H9 (cell line): ENCODE data around the gene NDC1. TPM values are rescaled to one million over a fixed set of nuclear protein-coding genes. Genes with fewer than 3 reads are reported as not detected.

ENCODE experiments used
- DNase-seq: peaks from one replicate; pipeline ENCODE4 v3.0.0-alpha.2; 2017
- H2AFZ ChIP-seq: one replicate; pipeline ENCODE4 v1.6.1; 2013; ENCODE audit warnings: mild to moderate bottlenecking, low read length, control low read depth, moderate library complexity
- H2AK5ac ChIP-seq: 2 replicates; pipeline ENCODE4 v1.6.1; 2013; ENCODE audit warnings: low read length, control low read depth, mixed read lengths; ENCODE audit not compliant: insufficient read length
- H2BK120ac ChIP-seq: one replicate; pipeline ENCODE4 v1.6.1; 2013; ENCODE audit warnings: low read depth, mild to moderate bottlenecking, low read length, control low read depth, inconsistent platforms; ENCODE audit not compliant: poor library complexity, severe bottlenecking
- H2BK12ac ChIP-seq: 2 replicates; pipeline ENCODE4 v1.6.1; 2013; ENCODE audit warnings: low read length, control low read depth, mixed read lengths, low read depth; ENCODE audit not compliant: insufficient read length
- H2BK15ac ChIP-seq: 2 replicates; pipeline ENCODE4 v1.6.1; 2013; ENCODE audit warnings: low read depth, low read length, control low read depth
- H2BK20ac ChIP-seq: one replicate; pipeline ENCODE4 v1.6.1; 2013; ENCODE audit warnings: low read depth, mild to moderate bottlenecking, low read length, control low read depth, inconsistent platforms; ENCODE audit not compliant: poor library complexity, severe bottlenecking
- H2BK5ac ChIP-seq: 2 replicates; pipeline ENCODE4 v1.6.1; 2013; ENCODE audit warnings: low read length, control low read depth, mixed read lengths; ENCODE audit not compliant: insufficient read length
- H3K14ac ChIP-seq: 2 replicates; pipeline ENCODE4 v1.6.1; 2013; ENCODE audit warnings: low read length, control low read depth; ENCODE audit not compliant: insufficient read depth
- H3K18ac ChIP-seq: 2 replicates; pipeline ENCODE4 v1.6.1; 2013; ENCODE audit warnings: low read depth, mild to moderate bottlenecking, mixed read lengths, low read length, control low read depth; ENCODE audit not compliant: insufficient read length
- H3K23ac ChIP-seq: 2 replicates; pipeline ENCODE4 v1.6.1; 2013; ENCODE audit warnings: low read length, control low read depth, mixed read lengths, low read depth; ENCODE audit not compliant: insufficient read length
- H3K23me2 ChIP-seq: 2 replicates; pipeline ENCODE4 v1.6.1; 2013; ENCODE audit warnings: low read depth, mild to moderate bottlenecking, mixed read lengths, low read length, control low read depth; ENCODE audit not compliant: insufficient read length, poor library complexity, severe bottlenecking
- H3K27ac ChIP-seq: 2 replicates; pipeline ENCODE4 v1.5.1; 2013; ENCODE audit warnings: low read length, control low read depth, mixed read lengths, low read depth; ENCODE audit not compliant: insufficient read length
- H3K27me3 ChIP-seq: 2 replicates; pipeline ENCODE4 v1.6.1; 2013; ENCODE audit warnings: low read length, control low read depth, inconsistent platforms; ENCODE audit not compliant: insufficient read depth
- H3K4ac ChIP-seq: 2 replicates; pipeline ENCODE4 v1.6.1; 2013; ENCODE audit warnings: low read depth, mild to moderate bottlenecking, control low read depth, inconsistent platforms, low read length, moderate library complexity
- H3K4me1 ChIP-seq: 2 replicates; pipeline ENCODE4 v1.6.1; 2013; ENCODE audit warnings: low read length, control low read depth, inconsistent platforms; ENCODE audit not compliant: insufficient read depth
- H3K4me2 ChIP-seq: 2 replicates; pipeline ENCODE4 v1.6.1; 2013; ENCODE audit warnings: low read length, control low read depth, mixed read lengths; ENCODE audit not compliant: insufficient read length, insufficient read depth
- H3K56ac ChIP-seq: 2 replicates; pipeline ENCODE4 v1.6.1; 2013; ENCODE audit warnings: low read depth, mild to moderate bottlenecking, mixed read lengths, low read length, control low read depth; ENCODE audit not compliant: insufficient read length
- H3K79me1 ChIP-seq: 2 replicates; pipeline ENCODE4 v1.6.1; 2013; ENCODE audit warnings: low read depth, mild to moderate bottlenecking, moderate library complexity, low read length, control low read depth, inconsistent platforms; ENCODE audit not compliant: insufficient read depth, poor library complexity, severe bottlenecking
- H3K79me2 ChIP-seq: 2 replicates; pipeline ENCODE4 v1.6.1; 2013; ENCODE audit warnings: low read length, control low read depth, inconsistent platforms; ENCODE audit not compliant: insufficient read depth
- H3K9ac ChIP-seq: 2 replicates; pipeline ENCODE4 v1.6.1; 2013; ENCODE audit warnings: low read length, control low read depth, mixed read lengths; ENCODE audit not compliant: insufficient read length; ENCODE audit errors: extremely low read depth
- H3K9me3 ChIP-seq: one replicate; pipeline ENCODE4 v1.6.1; 2013; ENCODE audit warnings: low read depth, low read length, inconsistent platforms; ENCODE audit not compliant: control insufficient read depth
- H3T11ph ChIP-seq: one replicate; pipeline ENCODE4 v1.6.1; 2013; ENCODE audit warnings: mild to moderate bottlenecking, low read length, control low read depth, inconsistent platforms
- H4K20me1 ChIP-seq: one replicate; pipeline ENCODE4 v1.6.1; 2013; ENCODE audit not compliant: control insufficient read depth, insufficient read length, insufficient read depth
- H4K5ac ChIP-seq: 2 replicates; pipeline ENCODE4 v1.6.1; 2013; ENCODE audit warnings: low read depth, mild to moderate bottlenecking, mixed read lengths, low read length, control low read depth; ENCODE audit not compliant: insufficient read length
- H4K8ac ChIP-seq: replicated peaks from 2 replicates; pipeline ENCODE4 v1.6.1; 2013; ENCODE audit warnings: low read length, control low read depth, mixed read lengths, low read depth; ENCODE audit not compliant: insufficient read length
- H4K91ac ChIP-seq: 2 replicates; pipeline ENCODE4 v1.6.1; 2013; ENCODE audit warnings: low read depth, mild to moderate bottlenecking, moderate library complexity, mixed read lengths, low read length, control low read depth; ENCODE audit not compliant: insufficient read length
- H3K27ac Mint-ChIP-seq, 3 experiments: 2 replicates in 2 of 3; 3 replicates in 1 of 3; pipeline ENCODE4 v1.8.0; 2020 to 2021; ENCODE audit warnings: mixed read lengths in 3 of 3, mild to moderate bottlenecking in 1 of 3, moderate library complexity in 1 of 3
- H3K27me3 Mint-ChIP-seq: 2 replicates; pipeline ENCODE4 v1.8.0; 2021; ENCODE audit warnings: low read depth, mild to moderate bottlenecking, moderate library complexity, mixed read lengths
- H3K36me3 Mint-ChIP-seq, 3 experiments: 2 replicates in 2 of 3; 3 replicates in 1 of 3; pipeline ENCODE4 v1.8.0; 2020 to 2021; ENCODE audit warnings: low read depth in 3 of 3, mixed read lengths in 3 of 3; ENCODE audit not compliant: insufficient read depth in 1 of 3
- H3K4me1 Mint-ChIP-seq, 2 experiments: 2 replicates each; pipeline ENCODE4 v1.8.0; 2020; ENCODE audit warnings: mixed read lengths in 2 of 2
- H3K4me3 Mint-ChIP-seq, 2 experiments: 2 replicates in 1 of 2; 3 replicates in 1 of 2; pipeline ENCODE4 v1.8.0; 2020 to 2021; ENCODE audit warnings: mild to moderate bottlenecking in 2 of 2, mixed read lengths in 2 of 2, moderate library complexity in 1 of 2
- H3K9me3 Mint-ChIP-seq, 2 experiments: 2 replicates in 1 of 2; 3 replicates in 1 of 2; pipeline ENCODE4 v1.8.0; 2020; ENCODE audit warnings: mild to moderate bottlenecking in 2 of 2, mixed read lengths in 2 of 2, moderate library complexity in 1 of 2
- CTCF ChIP-seq: fragments of 200-600 bp; sonication (generic); conservative IDR thresholded peaks from 3 replicates; pipeline ENCODE4 v1.8.0; 2021; ENCODE audit warnings: antibody characterized with exemption, mild to moderate bottlenecking
- WGBS: extraction: QIAGEN DNeasy Blood & Tissue Kit; methylation state at CpG from one replicate; pipeline ENCODE4 v1.1.7; 2013; ENCODE audit warnings: missing lambda C conversion rate, low lambda C conversion rate, mixed read lengths; ENCODE audit not compliant: insufficient read length; ENCODE audit errors: extremely low coverage; 5-methylcytosine and 5-hydroxymethylcytosine counted together
- total RNA-seq: library from RNA; stranded (reverse); gene quantifications from 2 replicates; pipeline ENCODE4 v1.2.1, GENCODE V29; 2021

The NDC1 gene
- total RNA-seq, 1 experiment from 2014 or later = 49.3 TPM

- Histone ChIP-seq H3T11ph (no peak overlapping the region), H3K18ac (no peak overlapping the region), H4K20me1 (no peaks in the 10 kb centered on the region), H4K8ac (no peak overlapping the region), H2BK12ac (no peak overlapping the region), H4K91ac (no peak overlapping the region), H3K27me3 (no peaks in the 10 kb centered on the region), H3K79me2 (peaks cover 22% of the 10 kb centered on the region; the same call in 1 of the 2 replicates), H2AK5ac (no peak overlapping the region), H2BK15ac (no peak overlapping the region), H3K23ac (no peak overlapping the region), H2BK120ac (no peak overlapping the region), H2BK5ac (no peak overlapping the region), H2AFZ (no peak overlapping the region), H3K4ac (no peak overlapping the region), H3K9ac (no peak overlapping the region), H3K79me1 (peaks cover 7% of the 10 kb centered on the region), H3K56ac (no peak overlapping the region), H3K4me2 (no peak overlapping the region), H3K14ac (no peak overlapping the region), H3K9me3 (no peaks in the 10 kb centered on the region), H3K4me1 (no peaks in the 10 kb centered on the region), H2BK20ac (no peak overlapping the region), H4K5ac (no peak overlapping the region), H3K23me2 (peaks cover 6% of the 10 kb centered on the region), H3K27ac (no peak overlapping the region)
- H3K4me3 Mint-ChIP-seq = no peak overlapping the region
- H3K9me3 Mint-ChIP-seq = no peaks in the 10 kb centered on the region; a peak in 1 of 5 replicates
- H3K36me3 Mint-ChIP-seq = peaks cover 17 to 42% (median 41%) of the 10 kb centered on the region in 3 experiments; a peak in 6 of 7 replicates
- no peak overlapping the region for H3K27ac Mint-ChIP-seq
- no peaks in the 10 kb centered on the region for H3K27me3 Mint-ChIP-seq
- no peak for TF ChIP-seq CTCF
- no CpG with 5 or more reads among the region's 4 CpGs for WGBS
- DNase-seq = no peak
- peaks cover 10 to 11% of the 10 kb centered on the region in 2 experiments for H3K4me1 Mint-ChIP-seq
Measured at GRCh38 chr1:53833393-53833792, 4.7 kb downstream of the NDC1 start.
